ENCODE data around the gene NHERF2. TPM values are rescaled to one million over a fixed set of nuclear protein-coding genes. Genes with fewer than 3 reads are reported as not detected.
A peak's percentile ranks its signal among the peaks of the same experiment; 100 is the strongest.

NHERF2 gene
- total RNA-seq, 4 donors from 2014 or later = 45.3 to 130 (median 88.3) TPM

- no peak for TF ChIP-seq POLR2AphosphoS5 (IDR thresholded peaks at IDR 0.05)
- no peak for TF ChIP-seq POLR2A (IDR thresholded peaks at IDR 0.05; ENCODE audit: low read depth)
- no peak for TF ChIP-seq CTCF (IDR thresholded peaks at IDR 0.05)
- TF ChIP-seq EP300 (IDR thresholded peaks at IDR 0.05) = no peak
- intact Hi-C loops (cut with DNase I) = loop anchor here (1.0 kb wide), 2 partner anchors 117 to 121 kb away; no protein-coding TSS in a partner anchor
- peak overlapping the region; percentile 33 to 50 (median 44) for H3K4me3 ChIP-seq
Observed at GRCh38 chr16:2022723-2023091, 4.0 kb upstream of the NHERF2 start.

GRCh38 chr16:2023092-2024031, 3.3 kb upstream of the NHERF2 start:
- H3K9me3 ChIP-seq = no peaks in the 10 kb centered on the region
- peak overlapping the region; percentile 63 to 74 (median 70) for H3K27ac ChIP-seq (replicated peaks in 1 of 4)
- H3K36me3 ChIP-seq = no peaks in the 10 kb centered on the region
- intact Hi-C loops (cut with DNase I) = loop anchor here (1.0 kb wide), 1 partner anchor 116 kb away; no protein-coding TSS in a partner anchor
- H3K4me3 ChIP-seq = peak overlapping the region; percentile 33 to 50 (median 44)
- DNase-seq (ENCODE audit: extremely low spot score) = peak; percentile 98
- peaks cover 0 to 43% (median 25%) of the 10 kb centered on the region in 4 donors for H3K27me3 ChIP-seq
- 22% methylated on average over 11 of the region's 53 CpGs for WGBS
- TF ChIP-seq CTCF (IDR thresholded peaks at IDR 0.05) (peak; percentile 99), EP300 (IDR thresholded peaks at IDR 0.05) (no peak), POLR2AphosphoS5 (IDR thresholded peaks at IDR 0.05) (peak; percentile 71 to 84), POLR2A (IDR thresholded peaks at IDR 0.05; ENCODE audit: low read depth) (no peak)
- H3K4me1 ChIP-seq = peaks cover 47 to 72% (median 68%) of the 10 kb centered on the region in 4 donors

More at GRCh38 chr16:2022723-2023091, 4.0 kb upstream of the NHERF2 start:
- peaks cover 0 to 49% (median 25%) of the 10 kb centered on the region in 4 donors for H3K27me3 ChIP-seq
- H3K9me3 ChIP-seq = no peaks in the 10 kb centered on the region
- 0% methylated on average over 3 of the region's 14 CpGs for WGBS
- H3K27ac ChIP-seq (replicated peaks in 1 of 4) = no peak overlapping the region
- no peak for DNase-seq (ENCODE audit: extremely low spot score)
- no peaks in the 10 kb centered on the region for H3K36me3 ChIP-seq
- peaks cover 46 to 66% (median 61%) of the 10 kb centered on the region in 4 donors for H3K4me1 ChIP-seq

DNA sequence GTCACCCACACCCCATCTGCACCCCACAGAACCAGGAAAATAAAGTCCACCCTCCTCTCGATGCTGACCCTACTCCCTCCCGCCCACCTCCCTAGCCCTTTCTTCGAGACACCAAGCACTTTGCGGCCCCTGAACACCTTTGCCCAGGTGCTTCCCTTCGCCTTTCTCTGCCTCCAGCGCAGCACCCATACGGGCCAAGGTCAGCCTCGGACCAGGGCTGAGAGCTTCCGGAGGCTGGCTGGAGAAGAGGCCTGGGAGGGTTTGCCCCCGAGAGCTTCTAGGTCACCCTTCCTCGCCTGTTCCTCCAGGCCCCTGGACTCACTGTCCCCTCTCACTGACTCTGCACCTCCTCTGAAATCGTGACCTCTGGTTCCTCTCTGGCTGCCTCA, 2.7 kb upstream of the NHERF2 start:
- WGBS = 85% methylated on average over 12 of the region's 12 CpGs
- no peaks in the 10 kb centered on the region for H3K9me3 ChIP-seq
- H3K4me1 ChIP-seq = peaks cover 50 to 79% (median 74%) of the 10 kb centered on the region in 4 donors
- H3K4me3 ChIP-seq = peak overlapping the region in 3 of 4 donors; percentile 33 to 50 (median 46)
- peaks cover 0 to under 1% (median 0%) of the 10 kb centered on the region in 4 donors for H3K36me3 ChIP-seq
- peak overlapping the region; percentile 63 to 74 (median 70) for H3K27ac ChIP-seq (replicated peaks in 1 of 4)
- peaks cover 0 to 36% (median 23%) of the 10 kb centered on the region in 4 donors for H3K27me3 ChIP-seq
- intact Hi-C loops (cut with DNase I) = no loop called here
- DNase-seq (ENCODE audit: extremely low spot score) = no peak
- TF ChIP-seq EP300 (IDR thresholded peaks at IDR 0.05) (no peak), CTCF (IDR thresholded peaks at IDR 0.05) (no peak), POLR2AphosphoS5 (IDR thresholded peaks at IDR 0.05) (no peak), POLR2A (IDR thresholded peaks at IDR 0.05; ENCODE audit: low read depth) (no peak)

DNA sequence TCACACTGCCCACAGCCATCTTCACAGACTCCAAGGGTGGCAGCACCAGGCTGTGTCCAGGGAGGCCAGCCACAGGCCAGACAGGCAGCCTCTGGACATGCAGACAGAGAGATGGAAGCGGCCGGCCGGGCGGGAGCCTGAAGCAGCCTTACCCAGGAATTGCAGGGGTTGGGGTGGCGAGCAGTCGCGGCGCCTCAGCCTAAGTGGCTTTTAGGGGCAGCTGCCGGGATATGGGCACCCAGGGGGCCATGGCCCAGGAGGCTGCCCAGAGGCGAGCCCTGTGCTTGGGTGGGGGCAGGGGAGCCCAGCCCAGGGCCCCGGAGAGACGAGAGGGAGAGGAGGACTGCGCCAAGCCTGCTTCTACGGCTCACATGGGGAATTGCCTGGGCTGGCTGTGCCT, 1.5 kb upstream of the NHERF2 start:
- Histone ChIP-seq H3K27ac (replicated peaks in 1 of 4) (no peak overlapping the region), H3K27me3 (peaks cover 0 to 24% (median 11%) of the 10 kb centered on the region in 4 donors), H3K36me3 (peaks cover 0 to 13% (median 8%) of the 10 kb centered on the region in 4 donors), H3K9me3 (no peaks in the 10 kb centered on the region), H3K4me1 (peaks cover 44 to 79% (median 77%) of the 10 kb centered on the region in 4 donors), H3K4me3 (no peak overlapping the region)
- TF ChIP-seq CTCF (IDR thresholded peaks at IDR 0.05) (no peak), EP300 (IDR thresholded peaks at IDR 0.05) (no peak)
- intact Hi-C loops (cut with DNase I) = no loop called here
- no peak for DNase-seq (ENCODE audit: extremely low spot score)
- 100% methylated on average over 4 of the region's 14 CpGs for WGBS

Measured in esophagus muscularis mucosa (tissue), 4 donors.